Heart left ventricle (tissue), 16 donors: ENCODE measurements around the gene LGR6. TPM values are rescaled to one million over a fixed set of nuclear protein-coding genes. Genes with fewer than 3 reads are reported as not detected.
A peak's percentile ranks its signal among the peaks of the same experiment; 100 is the strongest.

ENCODE experiments used
- ATAC-seq, 4 donors: fragments of 200-7000 bp; cut with Tn5 transposase; one replicate each; pipeline ENCODE4 v1.9.1; 2020 to 2022; ENCODE audit warnings: moderate library complexity in 4 of 4, mild to moderate bottlenecking in 3 of 4, moderate number of reproducible peaks in 1 of 4
- DNase-seq, 5 donors: peaks; one replicate each; pipeline ENCODE4 v3.0.0-alpha.2; 2020
- H3K27ac ChIP-seq, 12 donors: fragments of 200-600 bp; sonication (generic) in 4 of 12; one replicate each; pipeline versions ENCODE4 v1.5.0 to v1.8.0; 2016 to 2022; ENCODE audit warnings: mild to moderate bottlenecking in 2 of 12
- H3K27me3 ChIP-seq, 9 donors: fragments of 200-600 bp; sonication (generic) in 2 of 9; one replicate each; pipeline versions ENCODE4 v1.5.1 to v1.8.0; 2016 to 2022; ENCODE audit warnings: mild to moderate bottlenecking in 3 of 9
- H3K36me3 ChIP-seq, 9 donors: fragments of 200-600 bp; sonication (generic) in 2 of 9; one replicate each; pipeline versions ENCODE4 v1.5.0 to v1.8.0; 2018 to 2022; ENCODE audit warnings: mild to moderate bottlenecking in 2 of 9
- H3K4me1 ChIP-seq, 12 donors: fragments of 200-600 bp; sonication (generic) in 4 of 12; one replicate each; pipeline versions ENCODE4 v1.5.0 to v1.8.0; 2016 to 2022; ENCODE audit warnings: mild to moderate bottlenecking in 3 of 12
- H3K4me3 ChIP-seq, 12 donors: fragments of 200-600 bp; sonication (generic) in 4 of 12; one replicate each; pipeline versions ENCODE4 v1.5.0 to v1.8.0; 2017 to 2022; ENCODE audit warnings: mild to moderate bottlenecking in 9 of 12, moderate library complexity in 4 of 12
- H3K9me3 ChIP-seq, 12 donors: fragments of 200-600 bp; sonication (generic) in 4 of 12; one replicate each; pipeline versions ENCODE4 v1.5.0 to v1.8.0; 2016 to 2022; ENCODE audit warnings: mild to moderate bottlenecking in 1 of 12
- POLR2A ChIP-seq, 2 donors: fragments of 450-650 bp; IDR thresholded peaks; one replicate each; pipeline ENCODE4 v1.6.1; 2017; ENCODE audit warnings: antibody characterized with exemption in 2 of 2, mild to moderate bottlenecking in 2 of 2, moderate library complexity in 2 of 2
- WGBS, 4 donors: extraction: QIAGEN DNeasy Blood & Tissue Kit in 2 of 4; methylation state at CpG; one replicate each; pipeline versions ENCODE4 v1.1.5 to v1.1.7; 2013 to 2018; 5-methylcytosine and 5-hydroxymethylcytosine counted together
- intact Hi-C, 10 donors: fragments of 100-400 bp; cut with DNase I; formaldehyde crosslinking; loops; one replicate each; pipeline versions ENCODE4 v1.11.1 to v1.14.2; 2022
- polyA plus RNA-seq, 2 donors: library from polyadenylated mRNA; stranded (reverse); fragments of 200-250 nt; gene quantifications; one replicate each; pipeline ENCODE4 v1.2.3, GENCODE V29; 2013
- total RNA-seq, 9 donors: library from RNA; depleted of rRNA in 2 of 9; stranded (reverse); fragments of >200 nt in 2 of 9; fragmentation: NEBNext Ultra II Directional in 3 of 9; extraction: Animal tissue kit (Norgen Biotek cat#: 25700) in 3 of 9; gene quantifications; one replicate each; pipeline versions ENCODE4 v1.1.0 to v1.2.4, GENCODE V29; 2016 to 2023
- TF ChIP-seq, protein P1 (sequence below), 12 donors: fragments of 200-600 bp; sonication (generic) in 4 of 12; IDR thresholded peaks; one replicate each; pipeline versions ENCODE4 v1.5.0 to v1.8.0; 2018 to 2022; ENCODE audit warnings: antibody characterized with exemption in 12 of 12, mild to moderate bottlenecking in 5 of 12
- donor health status: ischemic (EF 13 %, LVEDD 7.1; RV severe dilation, severe dysfunction).
- donor health status: healthy with polysubstance abuse.
- donor health status: DM: no; HTN: yes; CAD: no.
- donor health status: DM: no; HTN: no; CAD: no.
- donor health status: ischemic (EF 25% LVEDD 6.9; RV normal size, moderate dysfunction).
- donor health status: ischemic (EF 25% LVEDD 5.7; RV mildly dilated, moderate dysfunction).
- donor health status: healthy.
- donor health status: DM: yes; HTN: yes; CAD: no.
- donor health status: ischemic (EF 35%, LVEDD 5.7; RV mildly dilated, moderate dysfunction).
- donor health status: nonischemic (EF 11% LVEDD 7.7; RV severe dilation, severe dysfunction).
- donor health status: DM: yes; HTN: yes; CAD: no.
- donor health status: PGD.
- donor health status: ischemic (EF 29% LVEDD 5.4; RV normal size, mild dysfunction).
- donor health status: nonischemic (EF 23%, LVEDD 6.1; RV moderate dilation, normal function).

The LGR6 gene
- total and polyA plus RNA-seq, 11 donors = 0.29 to 3.5 (median 1.7) TPM

DNA sequence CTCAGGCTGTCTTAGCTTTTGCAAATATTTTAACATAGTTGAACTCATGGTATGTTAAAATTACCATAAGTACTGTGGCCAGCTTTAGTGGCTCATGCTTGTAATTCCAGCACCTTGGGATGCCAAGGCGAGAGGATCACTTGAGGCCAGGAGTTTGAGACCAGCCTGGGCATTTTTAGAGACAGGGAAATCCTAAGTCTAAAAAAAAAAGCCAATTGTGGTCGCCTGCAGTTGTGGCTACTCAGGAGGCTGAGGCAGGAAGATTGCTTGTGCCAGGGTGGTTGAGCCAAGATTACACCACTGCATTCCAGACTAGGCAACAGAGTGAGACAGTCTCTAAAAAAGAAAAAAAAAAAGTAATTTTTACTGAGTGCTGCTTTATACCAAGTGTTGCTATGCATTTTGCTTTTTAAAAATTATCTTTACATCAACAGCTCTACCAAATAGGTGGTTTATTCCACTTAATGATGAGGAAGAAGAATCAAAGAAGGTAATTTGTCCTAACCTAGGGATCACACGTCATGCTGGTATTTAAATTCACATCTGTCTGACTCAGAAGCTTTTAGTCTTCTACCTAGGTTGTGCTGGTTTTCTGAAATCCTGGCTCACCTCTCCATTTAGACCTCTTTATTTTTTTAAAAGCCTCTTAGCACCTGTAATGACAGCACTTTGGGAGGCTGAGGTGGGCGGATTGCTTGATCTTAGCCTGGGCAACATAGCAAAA is 171.7 kb downstream of the LGR6 start:
- TF ChIP-seq, protein P1, sequence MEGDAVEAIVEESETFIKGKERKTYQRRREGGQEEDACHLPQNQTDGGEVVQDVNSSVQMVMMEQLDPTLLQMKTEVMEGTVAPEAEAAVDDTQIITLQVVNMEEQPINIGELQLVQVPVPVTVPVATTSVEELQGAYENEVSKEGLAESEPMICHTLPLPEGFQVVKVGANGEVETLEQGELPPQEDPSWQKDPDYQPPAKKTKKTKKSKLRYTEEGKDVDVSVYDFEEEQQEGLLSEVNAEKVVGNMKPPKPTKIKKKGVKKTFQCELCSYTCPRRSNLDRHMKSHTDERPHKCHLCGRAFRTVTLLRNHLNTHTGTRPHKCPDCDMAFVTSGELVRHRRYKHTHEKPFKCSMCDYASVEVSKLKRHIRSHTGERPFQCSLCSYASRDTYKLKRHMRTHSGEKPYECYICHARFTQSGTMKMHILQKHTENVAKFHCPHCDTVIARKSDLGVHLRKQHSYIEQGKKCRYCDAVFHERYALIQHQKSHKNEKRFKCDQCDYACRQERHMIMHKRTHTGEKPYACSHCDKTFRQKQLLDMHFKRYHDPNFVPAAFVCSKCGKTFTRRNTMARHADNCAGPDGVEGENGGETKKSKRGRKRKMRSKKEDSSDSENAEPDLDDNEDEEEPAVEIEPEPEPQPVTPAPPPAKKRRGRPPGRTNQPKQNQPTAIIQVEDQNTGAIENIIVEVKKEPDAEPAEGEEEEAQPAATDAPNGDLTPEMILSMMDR (IDR thresholded peaks at IDR 0.05) = no peak
- TF ChIP-seq POLR2A (IDR thresholded peaks at IDR 0.05) = no peak
- Histone ChIP-seq H3K4me1 (peaks cover 0 to 36% (median 9%) of the 10 kb centered on the region in 12 donors), H3K27ac (peak overlapping the region in 1 of 12 donors; percentile 4), H3K9me3 (peaks cover 0 to 2% (median 0%) of the 10 kb centered on the region in 12 donors), H3K36me3 (no peaks in the 10 kb centered on the region), H3K4me3 (no peak overlapping the region), H3K27me3 (no peaks in the 10 kb centered on the region)
- WGBS, 4 donors = 56 to 64% (median 62%) methylated on average over 4 of the region's 4 CpGs
- DNase-seq = no peak
- peak in 3 of 4 donors; percentile 40 to 60 (median 48) for ATAC-seq
- intact Hi-C loops = no loop called here

DNA sequence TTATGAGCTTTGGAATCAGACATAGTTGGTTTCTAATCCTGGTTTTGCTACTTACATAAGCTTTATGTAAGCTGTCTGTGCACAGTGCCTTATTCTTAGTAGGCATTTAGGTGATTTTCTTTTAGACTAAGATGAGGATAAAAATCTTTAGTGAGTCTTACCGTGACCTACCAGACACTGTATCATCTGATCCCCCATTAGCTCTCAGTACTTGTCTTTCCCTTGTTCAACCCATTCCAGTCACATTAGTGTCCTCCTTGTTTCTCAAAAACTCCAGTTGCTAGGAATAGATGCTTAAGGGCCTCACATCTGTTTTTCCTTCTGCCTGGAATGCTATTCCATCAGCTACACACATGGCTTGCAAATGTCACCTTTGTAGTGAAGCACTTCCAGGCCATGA is 173.7 kb downstream of the LGR6 start:
- 52 to 67% (median 60%) methylated on average over 1 of the region's 1 CpG for WGBS, 4 donors
- intact Hi-C loops = no loop called here
- H3K9me3 ChIP-seq = no peaks in the 10 kb centered on the region
- DNase-seq = no peak
- H3K4me3 ChIP-seq = no peak overlapping the region
- H3K36me3 ChIP-seq = no peaks in the 10 kb centered on the region
- H3K4me1 ChIP-seq = peaks cover 0 to 32% (median 9%) of the 10 kb centered on the region in 12 donors
- TF ChIP-seq POLR2A (IDR thresholded peaks at IDR 0.05) = no peak
- TF ChIP-seq, protein P1 (IDR thresholded peaks at IDR 0.05) = no peak
- no peak for ATAC-seq
- H3K27me3 ChIP-seq = no peaks in the 10 kb centered on the region
- no peak overlapping the region for H3K27ac ChIP-seq

Other genes starting within 250 kb of the LGR6 start
- 10 to 100 TPM in 4 of 9 donors, 1 to 10 TPM in 5; 4.6 to 24.9 (median 10.0) TPM for gene LMOD1, start 247.3 kb upstream of the LGR6 start, total RNA-seq
- gene LMOD1, start 247.3 kb upstream of the LGR6 start, polyA plus RNA-seq = 10 to 100 TPM in 1 of 2 donors, 1 to 10 TPM in 1; 5.1 to 14.5 TPM
- gene TIMM17A, start 238.3 kb upstream of the LGR6 start, total RNA-seq = 100 to 1,000 TPM in 3 of 9 donors, 10 to 100 TPM in 6; 31.7 to 120 (median 86.0) TPM
- gene TIMM17A, start 238.3 kb upstream of the LGR6 start, polyA plus RNA-seq = 100 to 1,000 TPM in 1 of 2 donors, 10 to 100 TPM in 1; 50.7 to 151 TPM
- 10 to 100 TPM; 14.1 to 36.2 (median 18.1) TPM for gene RNPEP, start 211.2 kb upstream of the LGR6 start, total RNA-seq
- gene RNPEP, start 211.2 kb upstream of the LGR6 start, polyA plus RNA-seq = 10 to 100 TPM; 12.4 to 14.3 TPM
- gene ELF3, start 183.2 kb upstream of the LGR6 start, total RNA-seq = 10 to 100 TPM in 1 of 9 donors, 1 to 10 TPM in 2, under 1 TPM in 4, not detected in 2; 0.32 to 42.5 (median 0.69) TPM
- gene ELF3, start 183.2 kb upstream of the LGR6 start, polyA plus RNA-seq = 1 to 10 TPM in 1 of 2 donors, under 1 TPM in 1; 0.15 to 3.9 TPM
- under 1 TPM in 1 of 9 donors, not detected in 8; 0.05 TPM for gene GPR37L1, start 70.9 kb upstream of the LGR6 start, total RNA-seq
- under 1 TPM; 0.03 to 0.04 TPM for gene GPR37L1, start 70.9 kb upstream of the LGR6 start, polyA plus RNA-seq
- gene ARL8A, start 49.1 kb upstream of the LGR6 start, total RNA-seq = 10 to 100 TPM; 33.0 to 86.4 (median 75.6) TPM
- 10 to 100 TPM; 22.6 to 35.5 TPM for gene ARL8A, start 49.1 kb upstream of the LGR6 start, polyA plus RNA-seq
- 10 to 100 TPM in 1 of 9 donors, 1 to 10 TPM in 3, under 1 TPM in 4, not detected in 1; 0.30 to 10.3 (median 0.86) TPM for gene PTPN7, start 33.2 kb upstream of the LGR6 start, total RNA-seq
- gene PTPN7, start 33.2 kb upstream of the LGR6 start, polyA plus RNA-seq = under 1 TPM; 0.19 to 0.36 TPM
- gene UBE2T, start 148.1 kb downstream of the LGR6 start, total RNA-seq = 10 to 100 TPM in 5 of 9 donors, 1 to 10 TPM in 4; 8.6 to 18.9 (median 10.7) TPM
- gene UBE2T, start 148.1 kb downstream of the LGR6 start, polyA plus RNA-seq = 10 to 100 TPM in 1 of 2 donors, 1 to 10 TPM in 1; 6.9 to 47.8 TPM
- gene PPP1R12B, start 154.9 kb downstream of the LGR6 start, total RNA-seq = 100 to 1,000 TPM; 368 to 972 (median 618) TPM
- 100 to 1,000 TPM in 1 of 2 donors, 10 to 100 TPM in 1; 49.9 to 108 TPM for gene PPP1R12B, start 154.9 kb downstream of the LGR6 start, polyA plus RNA-seq